Tibial artery (tissue), 4 donors: ENCODE results near the gene RIMS4.

ENCODE experiments used
- DNase-seq, 2 donors: peaks; one replicate each; pipeline ENCODE4 v3.0.0-alpha.2; 2019
- H3K27ac ChIP-seq, 2 donors: fragments of 200-600 bp; sonication (generic) in 1 of 2; 1 replicate in 1 of 2; 2 replicates in 1 of 2; pipeline ENCODE4 v1.5.1; 2018 to 2019; ENCODE audit warnings: mild to moderate bottlenecking in 1 of 2
- H3K27me3 ChIP-seq, 2 donors: fragments of 200-600 bp; sonication (generic) in 1 of 2; one replicate each; pipeline versions ENCODE4 v1.5.1 to v1.6.0; 2016 to 2019
- H3K36me3 ChIP-seq, 3 donors: fragments of 200-600 bp; sonication (generic) in 2 of 3; one replicate each; pipeline ENCODE4 v1.5.1; 2016 to 2019; ENCODE audit warnings: mild to moderate bottlenecking in 2 of 3
- H3K4me1 ChIP-seq, 4 donors: fragments of 200-600 bp; sonication (generic) in 2 of 4; 1 replicate in 3 of 4; 2 replicates in 1 of 4; pipeline ENCODE4 v1.5.1; 2016 to 2019
- H3K4me3 ChIP-seq, 2 donors: fragments of 200-600 bp; sonication (generic) in 1 of 2; 1 replicate in 1 of 2; 2 replicates in 1 of 2; pipeline ENCODE4 v1.5.1; 2018 to 2019; ENCODE audit warnings: mild to moderate bottlenecking in 2 of 2
- H3K9me3 ChIP-seq, 3 donors: fragments of 200-600 bp; sonication (generic) in 1 of 3; one replicate each; pipeline ENCODE4 v1.5.1; 2016 to 2019
- intact Hi-C: fragments of 100-400 bp; cut with DNase I; formaldehyde crosslinking; loops from one replicate; pipeline ENCODE4 v1.15.0; 2023; ENCODE audit warnings: low total_unique reads
- TF ChIP-seq, protein P1 (sequence below), 2 experiments: fragments of 200-600 bp in 1 of 2; fragments of 450-650 bp in 1 of 2; IDR thresholded peaks; one replicate each; pipeline ENCODE4 v1.5.1; 2017 to 2019; ENCODE audit warnings: antibody characterized with exemption in 2 of 2, mild to moderate bottlenecking in 1 of 2, moderate library complexity in 1 of 2

RIMS4 gene

DNA sequence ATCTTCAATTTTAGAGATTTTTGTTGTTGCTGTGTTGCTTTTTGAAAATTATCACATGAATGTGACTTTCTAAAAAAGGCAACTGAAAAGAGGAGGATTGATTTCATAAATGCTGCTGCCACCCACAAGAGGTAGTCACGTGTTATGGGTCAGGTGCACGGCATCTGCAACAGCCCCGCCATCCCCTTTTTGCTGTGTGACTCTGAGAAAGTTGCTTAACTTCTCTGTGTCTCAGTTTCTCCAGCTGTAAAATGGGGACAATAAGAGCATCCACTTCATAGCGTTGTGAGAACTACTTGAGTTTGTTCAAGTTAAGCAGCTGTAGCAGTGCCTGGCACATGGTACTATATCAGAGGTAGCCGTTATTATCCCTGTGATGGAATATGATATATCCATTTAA lies 84.5 kb downstream of the RIMS4 start:
- Histone ChIP-seq H3K9me3 (no peaks in the 10 kb centered on the region), H3K4me1 (peaks cover 0 to 88% (median 36%) of the 10 kb centered on the region in 4 donors), H3K27ac (peak overlapping the region; percentile 87 to 92), H3K4me3 (no peak overlapping the region), H3K36me3 (peaks cover 0 to 57% (median 0%) of the 10 kb centered on the region in 3 donors), H3K27me3 (no peaks in the 10 kb centered on the region)
- TF ChIP-seq, protein P1, sequence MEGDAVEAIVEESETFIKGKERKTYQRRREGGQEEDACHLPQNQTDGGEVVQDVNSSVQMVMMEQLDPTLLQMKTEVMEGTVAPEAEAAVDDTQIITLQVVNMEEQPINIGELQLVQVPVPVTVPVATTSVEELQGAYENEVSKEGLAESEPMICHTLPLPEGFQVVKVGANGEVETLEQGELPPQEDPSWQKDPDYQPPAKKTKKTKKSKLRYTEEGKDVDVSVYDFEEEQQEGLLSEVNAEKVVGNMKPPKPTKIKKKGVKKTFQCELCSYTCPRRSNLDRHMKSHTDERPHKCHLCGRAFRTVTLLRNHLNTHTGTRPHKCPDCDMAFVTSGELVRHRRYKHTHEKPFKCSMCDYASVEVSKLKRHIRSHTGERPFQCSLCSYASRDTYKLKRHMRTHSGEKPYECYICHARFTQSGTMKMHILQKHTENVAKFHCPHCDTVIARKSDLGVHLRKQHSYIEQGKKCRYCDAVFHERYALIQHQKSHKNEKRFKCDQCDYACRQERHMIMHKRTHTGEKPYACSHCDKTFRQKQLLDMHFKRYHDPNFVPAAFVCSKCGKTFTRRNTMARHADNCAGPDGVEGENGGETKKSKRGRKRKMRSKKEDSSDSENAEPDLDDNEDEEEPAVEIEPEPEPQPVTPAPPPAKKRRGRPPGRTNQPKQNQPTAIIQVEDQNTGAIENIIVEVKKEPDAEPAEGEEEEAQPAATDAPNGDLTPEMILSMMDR (IDR thresholded peaks at IDR 0.05) = no peak
- DNase-seq = no peak
- intact Hi-C loops = no loop called here

DNA sequence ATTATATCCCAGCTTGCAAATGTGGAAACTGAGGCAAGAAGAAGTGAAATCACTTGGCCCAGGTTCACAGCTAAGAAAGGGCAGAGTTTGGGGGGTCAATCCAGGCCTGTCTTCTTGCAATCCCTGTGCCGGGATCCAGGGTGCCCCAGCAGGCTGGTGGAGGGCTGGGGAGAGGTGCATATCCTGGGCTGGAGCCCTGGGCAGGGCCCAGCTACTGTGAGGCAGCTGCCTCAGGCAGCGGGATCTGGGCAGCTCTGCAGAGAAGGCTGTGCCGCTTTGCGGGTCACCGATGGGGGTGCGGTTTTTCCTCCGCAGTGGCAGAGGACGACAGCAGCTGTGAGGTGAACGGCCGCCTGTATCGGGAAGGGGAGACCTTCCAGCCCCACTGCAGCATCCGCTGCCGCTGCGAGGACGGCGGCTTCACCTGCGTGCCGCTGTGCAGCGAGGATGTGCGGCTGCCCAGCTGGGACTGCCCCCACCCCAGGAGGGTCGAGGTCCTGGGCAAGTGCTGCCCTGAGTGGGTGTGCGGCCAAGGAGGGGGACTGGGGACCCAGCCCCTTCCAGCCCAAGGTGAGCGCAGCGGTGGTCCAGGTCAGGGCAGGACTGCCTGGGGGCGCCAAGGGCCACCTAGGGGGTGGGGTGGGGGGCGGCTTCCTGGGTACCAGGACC lies 85.8 kb downstream of the RIMS4 start:
- no peak for DNase-seq
- H3K4me3 ChIP-seq = no peak overlapping the region
- no peaks in the 10 kb centered on the region for H3K9me3 ChIP-seq
- H3K27ac ChIP-seq = peak overlapping the region; percentile 87 to 96
- intact Hi-C loops = no loop called here
- TF ChIP-seq, protein P1 (IDR thresholded peaks at IDR 0.05) = no peak
- H3K27me3 ChIP-seq = no peaks in the 10 kb centered on the region
- H3K4me1 ChIP-seq = peaks cover 0 to 88% (median 37%) of the 10 kb centered on the region in 4 donors
- H3K36me3 ChIP-seq = peaks cover 0 to 62% (median 0%) of the 10 kb centered on the region in 3 donors

DNA sequence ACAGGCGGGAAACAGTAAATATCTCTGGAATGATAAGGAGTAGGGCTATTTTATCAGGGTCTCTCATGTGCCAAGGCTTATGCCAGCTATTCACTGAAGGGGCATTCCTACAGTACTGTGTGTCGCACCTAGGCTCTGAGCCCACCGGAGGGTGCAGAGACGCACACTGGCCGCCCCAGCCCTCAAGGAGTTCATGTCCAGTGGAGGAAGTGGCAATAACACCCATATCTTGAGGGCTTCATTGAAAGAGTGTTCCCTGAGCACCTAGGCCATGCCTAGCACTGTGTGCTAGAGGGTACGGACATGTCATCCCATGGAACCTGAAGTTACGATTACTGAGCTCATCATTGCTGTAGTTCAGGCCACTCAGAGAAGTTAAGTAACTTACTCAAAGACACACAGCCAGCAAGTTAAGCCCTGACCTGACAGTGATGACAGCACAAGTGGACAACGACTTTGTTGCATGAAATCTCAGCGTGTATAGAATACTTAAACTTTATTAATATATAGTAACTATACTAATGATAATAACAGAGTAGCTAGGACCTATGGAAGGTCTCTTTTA lies 86.5 kb downstream of the RIMS4 start:
- DNase-seq = no peak
- peaks cover 2 to 89% (median 37%) of the 10 kb centered on the region in 4 donors for H3K4me1 ChIP-seq
- peaks cover 0 to 64% (median 0%) of the 10 kb centered on the region in 3 donors for H3K36me3 ChIP-seq
- no peaks in the 10 kb centered on the region for H3K9me3 ChIP-seq
- H3K4me3 ChIP-seq = no peak overlapping the region
- TF ChIP-seq, protein P1 (IDR thresholded peaks at IDR 0.05) = no peak
- intact Hi-C loops = no loop called here
- H3K27me3 ChIP-seq = no peaks in the 10 kb centered on the region
- H3K27ac ChIP-seq = peak overlapping the region; percentile 87 to 96

DNA sequence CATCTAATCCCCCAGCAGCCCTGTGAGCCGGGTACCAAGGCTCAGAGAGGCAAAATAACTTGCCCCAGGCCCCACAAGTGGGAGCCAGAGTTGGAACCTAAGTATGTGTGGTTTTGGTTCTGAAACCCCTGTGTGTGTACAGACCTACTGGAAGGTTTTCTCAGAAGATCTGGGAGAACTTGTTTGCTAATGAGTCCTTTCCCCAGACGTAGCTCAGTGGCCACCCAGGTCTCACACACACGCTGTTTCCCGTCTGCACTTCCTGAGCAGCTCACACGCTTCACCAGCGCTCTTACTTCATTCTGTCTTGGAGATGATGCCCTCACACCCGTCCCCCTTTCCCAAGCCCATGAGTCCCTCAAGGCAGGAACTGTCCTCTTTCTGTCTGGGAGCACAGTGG lies 87.0 kb downstream of the RIMS4 start:
- H3K27ac ChIP-seq = peak overlapping the region; percentile 87 to 96

DNA sequence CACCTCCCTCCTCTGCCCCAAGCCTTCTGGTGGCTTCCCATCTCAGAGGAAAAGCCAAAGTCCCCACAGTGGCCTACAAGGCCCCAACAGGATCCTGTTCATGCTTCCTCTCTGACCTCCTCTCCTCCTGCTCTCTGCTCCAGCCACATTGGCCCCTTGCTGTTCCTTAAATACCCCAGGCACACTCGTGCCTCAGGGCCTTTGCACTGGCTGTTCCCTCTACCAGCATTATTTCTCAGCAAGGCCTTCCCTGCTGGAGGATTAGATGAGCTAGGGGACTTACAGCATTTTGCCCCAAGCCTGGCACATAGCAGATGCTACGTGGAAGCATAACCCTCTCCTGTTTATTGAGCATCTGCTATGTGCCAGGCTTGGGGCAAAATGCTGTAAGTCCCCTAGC lies 87.4 kb downstream of the RIMS4 start:
- H3K27ac ChIP-seq = peak overlapping the region; percentile 87 to 96
- peaks cover 5 to 90% (median 38%) of the 10 kb centered on the region in 4 donors for H3K4me1 ChIP-seq
- H3K27me3 ChIP-seq = no peaks in the 10 kb centered on the region
- DNase-seq = no peak
- intact Hi-C loops = no loop called here
- TF ChIP-seq, protein P1 (IDR thresholded peaks at IDR 0.05) = no peak
- H3K9me3 ChIP-seq = no peaks in the 10 kb centered on the region
- H3K36me3 ChIP-seq = peaks cover 0 to 69% (median 0%) of the 10 kb centered on the region in 3 donors
- H3K4me3 ChIP-seq = no peak overlapping the region

More for the DNA sequence above, 87.0 kb downstream of the RIMS4 start:
- Histone ChIP-seq H3K36me3 (peaks cover 0 to 69% (median 0%) of the 10 kb centered on the region in 3 donors), H3K27me3 (no peaks in the 10 kb centered on the region), H3K4me3 (no peak overlapping the region), H3K4me1 (peaks cover 5 to 90% (median 38%) of the 10 kb centered on the region in 4 donors), H3K9me3 (no peaks in the 10 kb centered on the region)
- intact Hi-C loops = no loop called here
- no peak for DNase-seq
- TF ChIP-seq, protein P1 (IDR thresholded peaks at IDR 0.05) = no peak
